Stimulated activated CD8-positive, alpha-beta memory T cell treated with anti-CD3 and anti-CD28 coated beads, Interleukin-4, amount 100 ng/mL, for 24 hours (primary cell): ENCODE measurements around the gene TMEM222.
A peak's percentile ranks its signal among the peaks of the same experiment; 100 is the strongest.

Experiments
- DNase-seq: peaks from one replicate; pipeline ENCODE4 v3.0.0-alpha.2; 2020; ENCODE audit warnings: low read depth

Gene TMEM222

DNA sequence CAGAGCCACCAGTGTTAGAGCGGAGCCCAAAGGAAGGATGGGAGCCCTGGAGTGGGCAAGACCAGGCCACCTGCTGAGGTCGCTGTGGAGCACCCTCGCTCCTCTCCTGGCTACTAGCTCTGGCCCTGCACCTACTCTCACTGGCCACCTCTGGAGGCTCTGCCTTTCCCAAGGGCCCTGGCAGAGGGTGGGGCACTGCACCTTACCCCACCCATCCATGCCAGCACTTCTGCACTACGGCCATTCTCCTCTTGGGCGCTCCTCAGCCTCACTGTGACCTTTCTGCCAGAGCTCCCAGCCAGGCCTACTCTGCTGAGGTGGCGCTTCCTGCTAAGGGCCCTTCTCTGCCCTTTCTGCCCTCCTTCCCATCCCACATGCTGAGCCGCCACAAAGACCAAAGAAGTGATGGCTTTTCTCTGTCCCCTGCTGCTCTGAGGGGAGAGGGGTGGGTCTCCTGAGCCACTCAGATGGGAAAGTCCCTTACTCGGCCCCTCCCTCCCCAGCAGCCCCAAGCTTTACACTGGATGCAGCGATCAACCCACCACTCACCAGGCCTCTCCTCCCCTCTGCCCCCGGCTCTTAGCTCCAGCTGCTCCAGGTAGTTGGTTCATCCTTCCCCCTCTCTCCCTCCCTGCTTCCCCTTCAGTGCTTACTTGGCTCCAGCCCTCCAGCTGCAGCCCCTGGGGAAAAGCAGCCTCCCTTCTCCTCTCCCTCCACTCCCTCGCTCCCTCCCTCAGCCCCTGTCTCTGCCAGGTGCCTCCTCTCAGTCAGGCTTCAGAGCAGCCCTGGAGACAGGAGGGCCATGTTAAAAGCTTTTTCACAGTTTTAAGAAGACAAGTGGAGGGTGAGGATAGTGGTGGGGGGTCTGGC, 14.8 kb upstream of the TMEM222 start:
- no peak for DNase-seq

DNA sequence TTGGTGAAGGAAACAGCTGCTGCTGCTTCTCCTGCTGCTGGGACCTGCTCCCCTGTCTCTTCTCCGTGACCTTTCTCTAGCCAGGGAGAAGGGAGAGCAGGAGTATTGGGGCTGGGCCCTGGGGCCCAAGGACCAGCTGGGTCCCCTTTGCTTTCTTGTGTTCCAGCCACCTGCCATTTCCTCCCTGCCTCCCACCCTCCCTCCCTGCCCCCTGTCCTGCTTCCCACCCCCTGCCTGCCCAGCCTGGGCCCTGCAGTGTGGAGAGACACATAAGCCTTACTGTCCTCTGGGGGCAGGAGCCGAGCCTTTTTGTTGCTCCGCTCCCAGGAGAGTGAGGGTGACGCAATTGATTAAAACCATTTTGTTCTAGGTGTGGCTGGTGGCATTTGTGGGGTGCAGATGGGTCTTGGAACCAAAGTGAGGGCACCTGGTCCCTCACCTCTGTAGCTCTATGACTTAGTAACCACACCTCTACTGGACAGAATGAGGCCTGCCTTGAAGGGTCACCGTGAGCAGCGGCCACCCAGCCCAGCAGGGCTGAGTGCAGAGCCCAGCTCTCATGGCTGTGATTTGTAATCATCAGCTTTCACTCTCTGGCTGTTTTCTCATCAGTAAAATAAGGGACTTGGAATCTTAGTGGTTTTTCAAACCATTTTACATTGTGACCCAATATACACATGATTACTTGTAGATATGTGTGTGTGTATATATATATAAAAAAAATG, 13.9 kb upstream of the TMEM222 start:
- no peak for DNase-seq

DNA sequence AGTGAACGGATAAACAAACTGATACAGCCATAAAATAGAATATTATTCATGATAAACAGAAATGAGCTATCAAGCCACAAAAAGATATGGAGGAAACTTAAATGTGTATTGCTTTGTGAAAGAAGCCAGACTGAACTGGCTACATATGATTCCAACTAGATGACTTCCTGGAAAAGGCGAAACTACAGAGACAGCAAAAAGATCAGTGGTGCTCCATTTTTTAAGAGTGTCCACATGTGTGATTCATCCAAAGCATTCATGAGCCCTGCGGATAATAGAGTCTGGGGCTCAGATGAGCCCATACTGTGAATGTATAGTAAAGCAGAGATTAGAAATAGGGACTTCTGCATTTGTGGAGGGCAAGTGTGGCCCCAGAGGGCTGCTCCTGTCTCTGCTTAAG, 7.8 kb upstream of the TMEM222 start:
- no peak for DNase-seq

DNA sequence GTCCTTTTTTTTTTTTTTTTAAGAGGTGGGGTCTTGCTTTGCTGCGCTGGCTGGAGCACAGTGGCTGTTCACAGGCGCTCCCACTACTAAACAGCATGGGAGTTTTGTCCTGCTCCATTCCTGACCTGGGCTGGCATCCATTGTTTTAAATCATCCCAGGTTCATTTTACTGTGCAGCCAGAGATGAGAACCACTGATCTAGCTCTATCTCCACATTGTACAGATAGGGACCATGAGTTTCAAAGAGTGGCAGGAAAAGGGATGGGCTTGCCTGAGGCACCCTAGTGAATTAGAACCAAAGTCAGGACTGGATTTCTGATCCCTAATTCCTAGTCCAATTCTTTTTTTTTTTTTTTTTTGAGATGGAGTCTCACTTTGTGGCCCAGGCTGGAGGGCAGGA, 7.2 kb upstream of the TMEM222 start:
- no peak for DNase-seq

DNA sequence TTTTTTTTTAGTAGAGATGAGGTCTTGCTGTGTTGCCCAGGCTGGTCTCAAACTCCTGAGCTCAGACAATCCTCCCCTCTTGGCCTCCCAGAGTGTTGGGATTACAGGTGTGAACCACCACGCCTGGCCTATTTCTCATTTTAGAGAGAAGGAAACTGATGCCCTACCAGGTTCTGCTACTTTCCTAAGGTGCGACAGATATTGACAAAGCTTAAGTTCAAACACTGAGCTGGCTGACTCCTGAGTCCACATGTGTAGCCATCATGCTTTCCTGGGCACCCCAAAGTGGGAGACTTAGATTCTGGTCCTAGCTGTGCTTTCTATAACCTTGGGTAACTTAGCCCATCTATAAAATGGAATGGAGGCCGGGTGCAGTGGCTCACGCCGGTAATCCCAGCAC, 5.1 kb upstream of the TMEM222 start:
- no peak for DNase-seq

DNA sequence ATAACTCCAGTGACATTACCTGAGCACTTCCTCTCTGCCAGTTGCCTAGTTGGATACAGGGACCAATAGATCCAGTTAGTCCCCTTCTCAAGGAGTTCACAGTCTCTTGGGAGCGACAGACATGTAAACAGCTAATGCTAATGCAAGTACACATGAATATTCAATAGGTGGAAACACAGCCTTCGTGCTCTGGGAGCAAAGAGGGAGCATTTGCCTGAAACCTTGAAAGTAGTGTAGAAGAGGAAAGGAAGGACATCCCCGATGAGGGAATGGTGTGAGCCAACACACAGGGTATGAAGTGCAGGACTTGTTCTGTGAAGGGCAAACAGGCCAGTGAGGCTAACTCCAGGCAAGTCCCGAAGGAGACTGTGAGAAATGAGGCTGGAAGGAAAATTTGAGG, 3.8 kb upstream of the TMEM222 start:
- DNase-seq = no peak

DNA sequence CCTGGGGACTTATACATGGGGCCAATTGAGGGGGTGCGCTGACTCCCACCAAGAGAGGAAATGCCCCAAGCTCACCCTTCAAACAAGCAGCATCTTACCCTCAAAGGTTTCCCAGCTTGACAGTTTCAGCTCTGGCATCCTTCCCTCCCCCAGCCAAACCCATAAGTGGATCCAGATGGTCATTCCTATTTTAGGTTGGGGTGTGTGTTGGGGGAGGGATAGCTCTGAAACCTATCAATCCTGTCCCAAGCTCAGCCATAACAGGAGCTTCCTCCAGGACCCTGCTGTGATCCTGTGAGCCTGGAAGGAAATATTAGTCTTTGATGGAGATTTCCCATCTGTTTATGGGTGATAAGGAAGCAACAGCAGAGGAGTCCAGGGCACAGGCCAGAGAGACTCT, 3.4 kb upstream of the TMEM222 start:
- no peak for DNase-seq

DNA sequence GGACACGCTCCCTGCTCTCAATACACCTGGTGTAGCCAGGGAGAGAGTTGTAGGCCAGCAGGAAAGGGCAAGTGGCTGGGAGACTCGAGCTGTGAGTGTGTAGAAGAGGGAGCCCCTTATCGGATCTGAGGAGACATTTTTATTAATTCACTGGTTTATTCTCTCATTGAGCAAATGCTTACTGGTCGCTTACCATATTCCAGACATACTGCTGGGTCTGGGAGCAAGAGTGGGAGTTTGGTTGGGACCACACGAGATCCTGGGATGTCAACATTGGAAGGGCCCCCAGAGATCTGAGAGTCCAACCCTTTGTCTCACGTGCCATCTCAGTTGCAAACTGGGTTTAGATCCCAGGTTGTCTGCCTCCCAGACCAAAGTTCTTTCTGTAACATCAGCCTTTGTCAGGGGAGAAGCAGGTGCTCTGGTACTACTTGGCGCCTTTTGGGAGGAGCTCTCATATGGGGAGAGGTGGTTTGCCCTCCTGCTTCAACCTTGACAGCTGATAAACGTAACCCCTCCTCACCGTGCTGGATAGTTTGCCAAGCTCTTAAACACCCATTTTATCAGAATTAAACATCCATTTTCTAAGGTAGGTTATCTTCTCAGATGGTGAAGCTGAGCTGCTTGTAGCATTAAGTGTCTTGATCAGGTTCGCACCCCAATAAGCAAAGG, 742 bp downstream of the TMEM222 start:
- DNase-seq = no peak

DNA sequence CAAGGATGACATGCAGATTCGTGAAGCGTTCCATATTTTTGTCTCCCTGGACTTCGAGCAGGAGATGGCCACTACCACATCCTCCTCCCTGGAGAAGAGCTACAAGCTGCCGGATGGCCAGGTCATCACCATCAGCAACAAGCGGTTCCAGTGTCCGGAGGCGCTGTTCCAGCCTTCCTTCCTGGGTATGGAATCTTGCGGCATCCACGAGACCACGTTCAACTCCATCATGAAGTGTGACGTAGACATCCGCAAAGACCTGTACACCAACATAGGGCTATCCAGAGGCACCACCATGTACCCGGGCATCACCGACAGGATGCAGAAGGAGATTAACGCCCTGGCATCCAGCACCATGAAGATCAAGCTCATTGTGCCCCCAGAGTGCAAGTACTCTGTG, 3.3 kb downstream of the TMEM222 start:
- no peak for DNase-seq

DNA sequence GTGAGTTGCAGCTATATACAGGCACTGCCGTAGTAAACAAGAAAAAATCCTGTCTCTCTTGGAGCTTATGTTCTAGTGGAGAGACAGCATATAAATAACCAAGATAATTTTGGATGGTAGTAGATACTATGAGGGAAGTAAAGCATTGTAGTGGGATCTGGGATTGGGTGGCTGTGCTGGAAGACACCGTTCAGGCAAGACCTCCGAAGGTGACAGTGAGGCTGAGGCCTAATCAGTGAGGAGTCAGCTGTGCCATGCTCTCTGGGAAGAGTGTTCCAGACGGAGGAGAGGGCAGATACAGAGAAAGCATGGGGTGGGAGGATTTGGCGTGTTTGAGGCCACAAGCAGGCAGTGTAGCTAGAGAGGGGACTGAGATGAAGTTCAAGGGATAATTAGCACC, 6.0 kb downstream of the TMEM222 start:
- DNase-seq = no peak

DNA sequence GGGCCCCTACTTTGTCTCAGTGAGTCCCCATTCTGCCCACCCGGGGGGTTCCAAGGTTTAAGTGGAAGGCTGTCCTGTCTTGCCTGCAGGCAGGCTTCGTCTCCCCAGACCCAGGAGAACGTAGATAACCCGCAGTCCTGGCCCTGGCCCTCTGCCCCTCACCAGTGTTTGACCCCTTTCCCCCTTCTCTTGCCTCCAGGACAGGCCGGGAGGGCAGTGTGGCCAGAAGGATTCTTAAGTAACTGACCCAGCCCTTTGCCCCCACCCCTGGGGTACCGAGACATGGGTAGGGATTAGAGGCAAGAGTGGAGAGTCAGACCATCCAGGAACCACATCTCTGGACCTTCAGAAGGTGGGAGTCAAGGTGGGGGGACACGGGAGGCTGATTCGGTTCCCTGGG, 8.8 kb downstream of the TMEM222 start:
- DNase-seq = no peak

DNA sequence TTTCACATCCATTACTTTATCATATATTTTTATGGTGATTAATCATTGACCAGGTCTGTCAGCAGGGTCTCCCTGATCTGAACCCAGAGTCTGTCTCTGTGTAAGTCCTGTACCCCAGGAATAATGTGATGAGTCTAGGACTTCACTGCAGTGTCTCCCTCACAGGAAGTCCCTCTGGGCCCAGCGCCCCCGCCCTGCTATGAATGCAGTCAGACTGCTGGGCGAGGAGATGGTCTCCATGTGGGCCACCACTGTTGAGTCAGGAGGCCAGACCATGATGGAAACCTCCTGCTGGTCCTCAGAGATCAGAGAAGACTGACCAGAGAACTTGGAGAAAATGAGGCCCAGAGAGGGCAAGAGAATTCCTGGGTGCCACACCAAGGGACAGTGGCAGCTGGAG, 9.5 kb downstream of the TMEM222 start:
- no peak for DNase-seq

DNA sequence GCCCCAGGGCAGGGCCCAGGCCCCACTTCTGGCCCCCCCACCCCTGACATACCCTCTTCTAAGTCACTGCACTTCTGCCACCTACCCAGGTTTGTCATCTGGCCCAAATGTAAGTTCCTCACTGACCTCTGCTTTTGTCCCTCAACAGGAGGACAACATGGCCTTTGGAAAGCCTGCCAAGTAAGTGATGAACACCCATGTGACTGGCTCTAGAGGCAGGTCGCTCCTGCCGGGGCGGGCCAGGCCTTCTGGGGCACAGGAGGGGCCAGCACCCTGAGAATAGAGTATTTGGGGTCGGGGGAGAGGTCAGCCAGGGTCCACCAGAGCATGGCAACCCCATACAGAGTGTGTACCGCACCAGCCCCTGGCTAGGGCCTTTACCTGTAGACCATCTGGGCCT, 10.0 kb downstream of the TMEM222 start:
- no peak for DNase-seq

DNA sequence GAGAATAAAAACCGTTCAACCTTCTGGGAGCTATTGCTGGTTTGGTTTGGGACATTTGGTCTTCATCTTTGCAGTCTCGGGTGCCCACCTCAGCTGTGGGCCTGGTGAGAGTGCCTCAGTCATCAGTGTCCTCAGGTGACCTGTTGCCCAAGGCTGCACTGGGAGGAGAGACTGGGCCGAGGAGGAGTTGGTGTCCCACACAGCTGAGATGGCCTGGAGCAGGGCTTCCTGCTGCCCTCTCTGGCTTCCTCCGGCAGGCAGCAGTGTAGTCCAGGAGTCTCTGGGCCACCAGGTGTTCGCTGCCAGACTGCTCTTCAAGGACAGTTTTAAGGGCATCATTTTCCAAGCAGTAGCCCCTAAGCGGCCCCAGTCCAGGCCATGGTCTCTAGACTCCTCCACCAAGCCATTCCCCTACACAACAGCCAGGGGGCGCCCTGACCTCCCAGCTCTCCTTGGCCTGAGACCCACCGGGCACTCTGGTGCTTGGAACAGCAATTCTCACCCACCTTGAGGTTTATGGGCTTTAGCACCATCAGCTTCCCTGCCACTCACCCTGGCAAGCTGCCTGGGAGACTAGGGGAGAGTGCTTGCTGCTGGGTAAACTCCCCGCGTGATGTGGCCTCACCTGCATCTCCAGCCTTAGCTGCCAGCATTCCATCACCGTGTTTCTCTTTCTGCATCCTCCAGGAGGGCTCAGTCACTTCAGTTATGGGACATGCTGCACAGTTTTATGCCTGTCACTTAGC, 10.7 kb downstream of the TMEM222 start:
- DNase-seq = peak; percentile 31

DNA sequence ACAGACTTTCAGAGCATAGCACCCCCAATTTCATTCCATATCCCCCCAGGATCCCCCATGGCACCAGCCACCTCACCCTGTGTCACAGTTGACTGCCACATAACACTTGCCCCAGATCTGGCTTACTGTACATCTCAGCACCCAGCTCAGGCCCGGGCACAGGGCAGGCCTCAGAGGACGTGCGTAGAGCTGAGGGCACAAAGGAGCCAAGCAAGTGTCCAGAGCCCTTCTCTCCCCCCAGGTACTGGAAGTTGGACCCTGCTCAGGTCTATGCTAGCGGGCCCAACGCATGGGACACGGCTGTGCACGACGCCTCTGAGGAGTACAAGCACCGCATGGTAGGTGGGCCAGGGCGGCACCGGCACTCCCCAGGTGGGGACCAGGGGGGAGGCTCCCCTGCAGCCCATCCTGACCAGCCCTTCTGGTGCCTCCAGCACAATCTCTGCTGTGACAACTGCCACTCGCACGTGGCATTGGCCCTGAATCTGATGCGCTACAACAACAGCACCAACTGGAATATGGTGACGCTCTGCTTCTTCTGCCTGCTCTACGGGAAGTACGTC, 11.8 kb downstream of the TMEM222 start:
- DNase-seq = no peak

DNA sequence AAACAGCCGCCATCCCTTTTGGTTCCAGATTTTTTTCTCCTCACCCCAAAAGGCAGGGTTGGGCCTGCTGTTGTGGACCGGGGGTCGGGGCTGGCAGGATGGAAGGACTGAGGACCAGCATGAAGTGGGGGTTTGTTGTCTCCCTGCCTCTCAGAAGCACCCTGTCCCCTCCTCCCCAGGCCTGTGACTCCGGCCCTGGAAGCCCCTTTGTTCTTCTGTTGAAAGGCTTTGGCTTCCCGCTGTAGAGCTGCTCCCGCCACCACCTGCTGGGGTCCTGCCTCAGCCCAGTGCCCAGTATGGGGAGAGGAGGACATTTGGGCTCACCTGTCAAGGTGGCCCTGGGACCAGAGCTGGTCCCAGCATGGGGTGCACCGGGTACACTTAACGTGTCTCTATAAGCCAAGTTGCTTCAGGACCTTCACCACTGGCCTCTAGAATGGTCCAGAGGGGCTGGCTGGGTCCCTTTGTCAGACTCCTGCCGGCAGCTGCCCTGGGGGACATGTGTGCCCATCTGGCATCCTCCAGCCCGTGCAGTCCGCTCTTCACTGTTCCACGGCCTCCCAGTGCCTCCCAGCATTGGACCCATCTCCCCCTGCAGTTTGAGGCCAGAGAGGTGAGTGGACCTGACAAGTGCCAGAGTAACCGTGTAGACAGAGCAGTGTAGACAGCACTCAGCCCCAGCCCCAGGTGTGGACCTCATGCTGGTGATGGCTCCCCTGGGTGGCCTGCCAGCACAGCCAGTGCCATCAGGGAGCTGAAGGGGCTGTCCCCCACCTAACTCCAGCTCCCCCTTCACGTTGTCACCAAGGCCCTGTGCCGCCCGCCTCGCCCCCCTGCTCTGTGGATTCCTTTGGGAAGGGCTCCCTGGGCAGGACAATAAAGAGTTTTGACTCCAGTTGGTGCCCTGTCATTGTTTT, 13.8 kb downstream of the TMEM222 start:
- DNase-seq = no peak

DNA sequence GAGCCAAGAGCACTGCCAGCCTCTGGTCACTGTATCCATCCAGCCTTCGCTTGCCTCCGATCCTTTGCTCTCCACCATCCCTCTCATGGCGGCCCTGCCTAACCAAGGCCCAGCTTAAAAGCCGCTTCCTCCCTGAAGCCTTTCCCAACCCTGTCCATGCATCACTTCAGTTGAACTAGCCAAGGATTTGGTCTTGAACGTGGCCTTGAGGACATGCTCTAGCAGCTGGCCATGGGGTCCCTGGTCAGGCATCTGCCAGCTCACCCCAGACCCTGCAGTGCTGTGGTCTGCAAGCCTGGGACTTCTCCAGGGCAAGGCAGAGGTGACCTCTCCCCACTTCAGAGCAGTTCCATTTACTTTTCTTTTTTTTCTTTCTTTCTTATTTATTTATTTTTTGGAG, 14.8 kb downstream of the TMEM222 start:
- no peak for DNase-seq

DNA sequence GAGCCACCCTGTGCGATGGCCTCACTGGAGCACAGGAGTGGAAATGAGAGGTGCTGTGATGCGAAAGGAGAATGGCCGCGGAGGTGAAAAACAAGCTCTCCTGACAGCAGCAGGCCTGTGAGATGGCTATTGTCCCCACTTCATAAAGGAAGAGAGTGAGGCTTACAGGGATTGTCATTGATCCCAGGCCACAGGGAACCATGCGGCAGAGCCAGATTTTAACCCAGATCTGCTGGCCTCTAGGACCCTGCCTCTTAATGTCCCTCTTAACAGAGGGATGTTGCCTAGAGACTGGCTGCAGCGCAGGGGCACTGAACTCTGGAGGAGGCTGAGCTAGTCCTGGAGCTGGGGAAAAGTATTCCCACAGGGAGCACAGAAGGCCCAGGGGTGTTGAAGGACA, 16.8 kb downstream of the TMEM222 start:
- DNase-seq = no peak

DNA sequence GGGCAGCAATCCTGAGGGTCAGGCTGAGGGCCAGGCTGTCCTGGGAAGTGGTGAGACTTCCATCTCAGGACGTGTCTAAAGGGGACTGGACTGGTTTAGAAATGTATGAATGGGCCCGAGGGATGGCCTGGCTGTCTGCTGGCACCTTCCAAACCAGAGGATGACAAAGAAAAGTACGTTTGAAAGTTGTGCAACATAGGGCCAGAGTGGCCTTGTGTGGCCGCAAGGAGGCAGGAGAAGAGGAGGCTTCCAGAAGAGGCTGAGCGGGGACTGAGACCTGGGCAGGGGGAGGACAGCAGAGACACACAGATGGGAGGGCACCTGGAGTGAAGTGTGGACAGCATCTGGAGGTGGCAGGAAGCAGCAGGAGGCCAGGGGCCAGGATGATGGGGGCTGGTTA, 17.2 kb downstream of the TMEM222 start:
- DNase-seq = no peak

DNA sequence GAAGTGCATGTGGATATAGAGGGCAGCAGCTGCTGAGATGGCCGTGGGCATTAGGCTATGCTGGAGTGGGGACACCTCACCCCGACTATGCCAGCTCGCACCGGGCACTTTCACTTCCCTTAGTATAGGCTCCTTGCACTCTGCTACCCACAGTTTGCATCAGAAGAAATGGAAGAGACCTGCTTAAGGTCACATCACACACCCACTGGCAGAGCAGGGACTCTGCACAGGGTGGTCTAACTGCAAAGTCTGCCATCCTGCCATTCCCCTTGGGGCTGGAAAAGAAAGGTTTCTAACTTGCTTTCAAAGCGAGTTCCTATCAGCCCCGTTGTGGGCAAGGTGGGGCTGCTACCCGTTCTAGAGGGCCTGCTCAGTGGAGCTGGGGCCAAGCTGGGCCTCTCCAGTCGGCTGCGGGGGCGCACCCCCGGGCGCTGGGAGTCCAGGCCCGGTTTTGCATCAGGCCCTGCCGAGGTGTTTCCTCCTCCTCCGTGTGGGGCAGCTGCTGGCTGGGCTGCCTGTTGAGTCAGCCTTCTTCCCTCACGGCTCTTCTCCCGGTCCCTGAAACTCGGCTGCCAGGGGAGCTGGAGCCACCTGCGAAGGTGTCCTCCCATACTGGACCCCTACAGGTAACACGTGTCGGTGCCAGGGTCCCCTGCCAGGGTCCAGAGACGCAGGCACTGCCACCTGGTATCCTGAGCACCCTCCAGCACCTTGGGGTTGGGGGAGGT, 19.7 kb downstream of the TMEM222 start, which contains the start of gene SYTL1:
Gene SYTL1 (plus strand): TSS at position 498 of the 728 bp plus-strand sequence. CDS start 3,313 bp downstream, outside the sequence.
- DNase-seq = no peak
